HL-60 (cell line): ENCODE results near the gene UFC1.

ENCODE experiments used
- POLR2AphosphoS5 ChIP-seq: IDR thresholded peaks from 2 replicates; pipeline ENCODE4 v1.6.1; 2012; ENCODE audit warnings: low read depth
- SPI1 ChIP-seq: IDR thresholded peaks from 2 replicates; pipeline ENCODE4 v1.6.1; 2012; ENCODE audit warnings: low read depth, mild to moderate bottlenecking, borderline replicate concordance
- TF ChIP-seq, protein P1 (sequence below): IDR thresholded peaks from one replicate; pipeline ENCODE4 v1.5.1; 2011; ENCODE audit warnings: low read length, control low read depth, inconsistent platforms; ENCODE audit not compliant: insufficient read depth
- TF ChIP-seq, protein P2 (sequence below): IDR thresholded peaks from 2 replicates; pipeline ENCODE4 v1.6.1; 2012; ENCODE audit warnings: low read depth; ENCODE audit not compliant: insufficient replicate concordance

DNA sequence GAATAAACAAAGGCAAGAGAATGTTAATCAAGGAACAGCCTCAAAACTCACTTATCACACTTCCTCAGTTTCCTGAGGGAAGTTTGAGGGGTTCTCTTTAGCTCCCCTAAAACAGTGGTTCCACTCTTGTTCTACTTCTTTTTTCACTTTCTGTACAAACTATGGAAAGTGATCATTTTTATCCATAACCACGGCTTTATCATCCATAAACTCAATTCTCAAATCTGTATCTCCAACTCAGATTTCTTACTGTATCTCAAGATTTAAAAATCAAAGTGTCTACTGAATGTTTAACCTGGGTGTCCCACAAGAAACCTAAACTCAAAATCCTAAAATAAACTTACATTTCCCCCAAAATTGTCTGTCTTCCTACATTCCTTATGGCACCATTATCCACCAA is 39.9 kb upstream of the UFC1 start:
- TF ChIP-seq, protein P1, sequence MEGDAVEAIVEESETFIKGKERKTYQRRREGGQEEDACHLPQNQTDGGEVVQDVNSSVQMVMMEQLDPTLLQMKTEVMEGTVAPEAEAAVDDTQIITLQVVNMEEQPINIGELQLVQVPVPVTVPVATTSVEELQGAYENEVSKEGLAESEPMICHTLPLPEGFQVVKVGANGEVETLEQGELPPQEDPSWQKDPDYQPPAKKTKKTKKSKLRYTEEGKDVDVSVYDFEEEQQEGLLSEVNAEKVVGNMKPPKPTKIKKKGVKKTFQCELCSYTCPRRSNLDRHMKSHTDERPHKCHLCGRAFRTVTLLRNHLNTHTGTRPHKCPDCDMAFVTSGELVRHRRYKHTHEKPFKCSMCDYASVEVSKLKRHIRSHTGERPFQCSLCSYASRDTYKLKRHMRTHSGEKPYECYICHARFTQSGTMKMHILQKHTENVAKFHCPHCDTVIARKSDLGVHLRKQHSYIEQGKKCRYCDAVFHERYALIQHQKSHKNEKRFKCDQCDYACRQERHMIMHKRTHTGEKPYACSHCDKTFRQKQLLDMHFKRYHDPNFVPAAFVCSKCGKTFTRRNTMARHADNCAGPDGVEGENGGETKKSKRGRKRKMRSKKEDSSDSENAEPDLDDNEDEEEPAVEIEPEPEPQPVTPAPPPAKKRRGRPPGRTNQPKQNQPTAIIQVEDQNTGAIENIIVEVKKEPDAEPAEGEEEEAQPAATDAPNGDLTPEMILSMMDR, result no peak
- TF ChIP-seq POLR2AphosphoS5 (no peak), SPI1 (no peak)
- TF ChIP-seq, protein P2, sequence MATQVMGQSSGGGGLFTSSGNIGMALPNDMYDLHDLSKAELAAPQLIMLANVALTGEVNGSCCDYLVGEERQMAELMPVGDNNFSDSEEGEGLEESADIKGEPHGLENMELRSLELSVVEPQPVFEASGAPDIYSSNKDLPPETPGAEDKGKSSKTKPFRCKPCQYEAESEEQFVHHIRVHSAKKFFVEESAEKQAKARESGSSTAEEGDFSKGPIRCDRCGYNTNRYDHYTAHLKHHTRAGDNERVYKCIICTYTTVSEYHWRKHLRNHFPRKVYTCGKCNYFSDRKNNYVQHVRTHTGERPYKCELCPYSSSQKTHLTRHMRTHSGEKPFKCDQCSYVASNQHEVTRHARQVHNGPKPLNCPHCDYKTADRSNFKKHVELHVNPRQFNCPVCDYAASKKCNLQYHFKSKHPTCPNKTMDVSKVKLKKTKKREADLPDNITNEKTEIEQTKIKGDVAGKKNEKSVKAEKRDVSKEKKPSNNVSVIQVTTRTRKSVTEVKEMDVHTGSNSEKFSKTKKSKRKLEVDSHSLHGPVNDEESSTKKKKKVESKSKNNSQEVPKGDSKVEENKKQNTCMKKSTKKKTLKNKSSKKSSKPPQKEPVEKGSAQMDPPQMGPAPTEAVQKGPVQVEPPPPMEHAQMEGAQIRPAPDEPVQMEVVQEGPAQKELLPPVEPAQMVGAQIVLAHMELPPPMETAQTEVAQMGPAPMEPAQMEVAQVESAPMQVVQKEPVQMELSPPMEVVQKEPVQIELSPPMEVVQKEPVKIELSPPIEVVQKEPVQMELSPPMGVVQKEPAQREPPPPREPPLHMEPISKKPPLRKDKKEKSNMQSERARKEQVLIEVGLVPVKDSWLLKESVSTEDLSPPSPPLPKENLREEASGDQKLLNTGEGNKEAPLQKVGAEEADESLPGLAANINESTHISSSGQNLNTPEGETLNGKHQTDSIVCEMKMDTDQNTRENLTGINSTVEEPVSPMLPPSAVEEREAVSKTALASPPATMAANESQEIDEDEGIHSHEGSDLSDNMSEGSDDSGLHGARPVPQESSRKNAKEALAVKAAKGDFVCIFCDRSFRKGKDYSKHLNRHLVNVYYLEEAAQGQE, result no peak
